Lower leg skin (tissue), 3 donors: ENCODE data around the gene OR5W2.

Source experiments
- CTCF ChIP-seq, 3 donors: fragments of 450-650 bp; IDR thresholded peaks; one replicate each; pipeline ENCODE4 v1.5.1; 2016; ENCODE audit warnings: antibody characterized with exemption in 3 of 3, mild to moderate bottlenecking in 3 of 3, moderate library complexity in 2 of 3
- POLR2A ChIP-seq, 2 donors: fragments of 450-650 bp; IDR thresholded peaks; one replicate each; pipeline ENCODE4 v1.6.1; 2016 to 2017; ENCODE audit warnings: antibody characterized with exemption in 2 of 2, mild to moderate bottlenecking in 1 of 2, moderate library complexity in 1 of 2

GRCh38 chr11:55936300-55936699 is 21.9 kb upstream of the OR5W2 start, which contains the start of gene OR5I1:
- TF ChIP-seq POLR2A (IDR thresholded peaks at IDR 0.05), result no peak
- no peak for TF ChIP-seq CTCF (IDR thresholded peaks at IDR 0.05)
